Sigmoid colon (tissue), 7 donors: Measurements from ENCODE around the gene NFS1. TPM values are rescaled to one million over a fixed set of nuclear protein-coding genes. Genes with fewer than 3 reads are reported as not detected.
A peak's percentile ranks its signal among the peaks of the same experiment; 100 is the strongest.

Experiments
- DNase-seq: peaks from one replicate; pipeline ENCODE4 v3.0.0-alpha.2; 2019
- H3K27ac ChIP-seq, 4 donors: fragments of 200-600 bp; sonication (generic); one replicate each; pipeline ENCODE4 v1.5.1; 2016 to 2019; ENCODE audit warnings: mild to moderate bottlenecking in 1 of 4
- H3K27me3 ChIP-seq, 3 donors: fragments of 200-600 bp; sonication (generic); one replicate each; pipeline ENCODE4 v1.5.1; 2019; ENCODE audit warnings: mild to moderate bottlenecking in 1 of 3
- H3K36me3 ChIP-seq, 4 donors: fragments of 200-600 bp; sonication (generic); one replicate each; pipeline ENCODE4 v1.5.1; 2016 to 2019
- H3K4me1 ChIP-seq, 4 donors: fragments of 200-600 bp; sonication (generic); one replicate each; pipeline ENCODE4 v1.5.1; 2017 to 2019
- H3K4me3 ChIP-seq, 4 donors: fragments of 200-600 bp; sonication (generic); one replicate each; pipeline ENCODE4 v1.5.1; 2017 to 2019; ENCODE audit warnings: mild to moderate bottlenecking in 2 of 4, moderate library complexity in 1 of 4
- H3K9me3 ChIP-seq, 4 donors: fragments of 200-600 bp in 3 of 4; sonication (generic) in 3 of 4; one replicate each; pipeline versions ENCODE4 v1.5.1 to v1.6.1; 2013 to 2019
- EP300 ChIP-seq, 4 donors: sonication (generic); formaldehyde crosslinking; IDR thresholded peaks; one replicate each; pipeline ENCODE4 v1.6.1; 2017; ENCODE audit warnings: antibody characterized with exemption in 4 of 4
- POLR2A ChIP-seq, 2 donors: fragments of 450-650 bp; IDR thresholded peaks; one replicate each; pipeline ENCODE4 v1.6.1; 2016; ENCODE audit warnings: antibody characterized with exemption in 2 of 2, mild to moderate bottlenecking in 2 of 2, moderate library complexity in 2 of 2
- POLR2AphosphoS5 ChIP-seq, 4 donors: sonication (generic); formaldehyde crosslinking; IDR thresholded peaks; one replicate each; pipeline ENCODE4 v1.6.1; 2017; ENCODE audit warnings: antibody characterized with exemption in 4 of 4
- WGBS, 2 donors: extraction: QIAGEN DNeasy Blood & Tissue Kit; methylation state at CpG; one replicate each; pipeline ENCODE4 v1.1.7; 2013; 5-methylcytosine and 5-hydroxymethylcytosine counted together
- intact Hi-C: fragments of 100-400 bp; cut with DNase I; formaldehyde crosslinking; loops from one replicate; pipeline ENCODE4 v1.15.1; 2023
- polyA plus RNA-seq, 3 donors: library from polyadenylated mRNA; stranded (reverse); fragments of 200-250 nt; gene quantifications; one replicate each; pipeline ENCODE4 v1.2.3, GENCODE V29; 2013
- small RNA-seq, 3 donors: library from RNA; depleted of rRNA; stranded (forward); fragments of <200 nt; gene quantifications; one replicate each; pipeline ENCODE3, GENCODE V24; 2016
- total RNA-seq, 4 donors: library from RNA; depleted of rRNA; stranded (reverse); fragments of >200 nt; gene quantifications; one replicate each; pipeline ENCODE4 v1.1.0, GENCODE V29; 2016
- TF ChIP-seq, protein P1 (sequence below), 4 experiments: fragments of 450-650 bp in 3 of 4; fragments of 200-600 bp in 1 of 4; IDR thresholded peaks; one replicate each; pipeline ENCODE4 v1.5.1; 2016 to 2019; ENCODE audit warnings: antibody characterized with exemption in 4 of 4, mild to moderate bottlenecking in 3 of 4, moderate library complexity in 2 of 4
- donor health status: healthy with polysubstance abuse.
- donor health status: Bipolar disorder and iron deficiency.
- donor health status: healthy.

NFS1 gene
- total and polyA plus RNA-seq, 7 donors = 19.0 to 39.2 (median 29.8) TPM

- Histone ChIP-seq H3K27me3 (no peaks in the 10 kb centered on the region), H3K4me1 (peaks cover 0 to 43% (median 33%) of the 10 kb centered on the region in 4 donors), H3K27ac (peak overlapping the region; percentile 53 to 99 (median 88)), H3K4me3 (peak overlapping the region; percentile 34 to 56 (median 43)), H3K9me3 (no peaks in the 10 kb centered on the region), H3K36me3 (peaks cover 0 to 12% (median 0%) of the 10 kb centered on the region in 4 donors)
- WGBS, 2 donors = 4 to 5% methylated on average over 49 of the region's 49 CpGs
- peak; percentile 92 for DNase-seq
- intact Hi-C loops = loop anchor here (2.0 to 5.0 kb wide), 3 partner anchors 77 to 153 kb away; partner anchors contain the start of genes ERGIC3, NFS1, PHF20 and ROMO1
- TF ChIP-seq POLR2AphosphoS5 (IDR thresholded peaks at IDR 0.05) = peak; percentile 22 to 53 (median 45)
- TF ChIP-seq, protein P1, sequence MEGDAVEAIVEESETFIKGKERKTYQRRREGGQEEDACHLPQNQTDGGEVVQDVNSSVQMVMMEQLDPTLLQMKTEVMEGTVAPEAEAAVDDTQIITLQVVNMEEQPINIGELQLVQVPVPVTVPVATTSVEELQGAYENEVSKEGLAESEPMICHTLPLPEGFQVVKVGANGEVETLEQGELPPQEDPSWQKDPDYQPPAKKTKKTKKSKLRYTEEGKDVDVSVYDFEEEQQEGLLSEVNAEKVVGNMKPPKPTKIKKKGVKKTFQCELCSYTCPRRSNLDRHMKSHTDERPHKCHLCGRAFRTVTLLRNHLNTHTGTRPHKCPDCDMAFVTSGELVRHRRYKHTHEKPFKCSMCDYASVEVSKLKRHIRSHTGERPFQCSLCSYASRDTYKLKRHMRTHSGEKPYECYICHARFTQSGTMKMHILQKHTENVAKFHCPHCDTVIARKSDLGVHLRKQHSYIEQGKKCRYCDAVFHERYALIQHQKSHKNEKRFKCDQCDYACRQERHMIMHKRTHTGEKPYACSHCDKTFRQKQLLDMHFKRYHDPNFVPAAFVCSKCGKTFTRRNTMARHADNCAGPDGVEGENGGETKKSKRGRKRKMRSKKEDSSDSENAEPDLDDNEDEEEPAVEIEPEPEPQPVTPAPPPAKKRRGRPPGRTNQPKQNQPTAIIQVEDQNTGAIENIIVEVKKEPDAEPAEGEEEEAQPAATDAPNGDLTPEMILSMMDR (IDR thresholded peaks at IDR 0.05) = peak in 2 of 4 experiments; percentile 6 to 10
- TF ChIP-seq POLR2A (IDR thresholded peaks at IDR 0.05) = no peak
- no peak for TF ChIP-seq EP300 (IDR thresholded peaks at IDR 0.05)
Measured at GRCh38 chr20:35619196-35620095, 79.7 kb downstream of the NFS1 start.

DNA sequence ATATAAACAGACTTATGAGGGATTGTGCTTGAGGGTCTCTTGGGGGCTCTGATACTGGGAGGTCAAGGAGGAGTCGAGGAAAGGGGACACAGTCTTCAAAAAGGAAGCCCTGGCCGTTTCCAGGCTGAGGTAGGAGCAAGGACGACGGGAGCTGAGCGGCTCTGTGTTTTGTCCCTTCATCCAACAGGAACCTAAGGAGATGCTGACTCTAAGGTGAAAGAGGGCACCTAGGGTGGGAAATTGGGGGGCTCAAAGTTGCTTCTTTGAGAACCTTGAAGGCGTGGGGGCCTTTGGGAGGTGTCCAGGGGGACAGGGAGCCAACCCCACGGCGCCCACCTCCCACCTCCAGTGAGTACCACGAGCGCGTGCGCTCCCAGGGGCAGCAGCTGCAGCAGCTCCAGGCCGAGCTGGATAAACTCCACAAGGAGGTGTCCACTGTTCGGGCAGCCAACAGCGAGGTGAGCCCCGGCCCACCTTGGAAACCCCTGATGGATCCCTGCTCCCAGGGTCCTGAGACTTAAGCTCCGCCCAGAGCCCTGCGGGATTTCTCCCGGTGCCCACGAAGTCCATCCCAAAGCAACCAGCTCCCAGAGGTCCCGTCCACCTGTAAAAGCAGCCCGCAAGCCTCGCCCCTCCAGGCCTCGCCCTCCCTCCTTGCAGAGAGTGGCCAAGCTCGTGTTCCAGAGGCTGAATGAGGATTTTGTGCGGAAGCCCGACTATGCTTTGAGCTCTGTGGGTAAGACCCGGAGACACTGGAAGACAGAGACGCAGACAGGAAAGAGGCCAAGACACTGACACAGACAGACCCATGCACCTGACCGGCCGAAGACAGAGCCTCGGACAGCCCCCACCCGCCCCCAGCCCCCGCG lies 80.7 kb downstream of the NFS1 start:
- 5 to 9% methylated on average over 35 of the region's 35 CpGs for WGBS, 2 donors
- H3K4me1 ChIP-seq = peaks cover 0 to 43% (median 33%) of the 10 kb centered on the region in 4 donors
- no peaks in the 10 kb centered on the region for H3K9me3 ChIP-seq
- peak overlapping the region; percentile 34 to 56 (median 43) for H3K4me3 ChIP-seq
- TF ChIP-seq, protein P1 (IDR thresholded peaks at IDR 0.05) = no peak
- TF ChIP-seq POLR2A (IDR thresholded peaks at IDR 0.05) (no peak), EP300 (IDR thresholded peaks at IDR 0.05) (no peak), POLR2AphosphoS5 (IDR thresholded peaks at IDR 0.05) (no peak)
- peaks cover 0 to 11% (median 0%) of the 10 kb centered on the region in 4 donors for H3K36me3 ChIP-seq
- intact Hi-C loops = loop anchor here (2.0 to 5.0 kb wide), 3 partner anchors 76 to 154 kb away; partner anchors contain the start of genes ERGIC3, NFS1, PHF20 and ROMO1
- DNase-seq = peak; percentile 72
- H3K27ac ChIP-seq = peak overlapping the region; percentile 53 to 99 (median 88)
- H3K27me3 ChIP-seq = no peaks in the 10 kb centered on the region

Small RNAs within 50 kb of the gene (small RNA-seq; reads per million reads assigned to genes)
- gene RNU6-759P = 0 reads per million in 3 donors

Other genes starting within 250 kb of the NFS1 start
- 10 to 100 TPM; 12.8 to 35.2 (median 16.5) TPM for gene CEP250, start 243.8 kb downstream of the NFS1 start, total RNA-seq
- 10 to 100 TPM in 1 of 3 donors, 1 to 10 TPM in 2; 6.6 to 20.7 (median 9.7) TPM for gene CEP250, start 243.8 kb downstream of the NFS1 start, polyA plus RNA-seq
- not detected for gene C20orf173, start 169.7 kb downstream of the NFS1 start, total RNA-seq
- gene C20orf173, start 169.7 kb downstream of the NFS1 start, polyA plus RNA-seq = not detected
- gene ERGIC3, start 157.3 kb downstream of the NFS1 start, total RNA-seq = 100 to 1,000 TPM; 141 to 230 (median 195) TPM
- 100 to 1,000 TPM; 113 to 200 (median 184) TPM for gene ERGIC3, start 157.3 kb downstream of the NFS1 start, polyA plus RNA-seq
- gene SPAG4, start 83.5 kb downstream of the NFS1 start, total RNA-seq = 10 to 100 TPM in 1 of 4 donors, 1 to 10 TPM in 3; 3.3 to 10.5 (median 4.6) TPM
- gene SPAG4, start 83.5 kb downstream of the NFS1 start, polyA plus RNA-seq = 1 to 10 TPM in 2 of 3 donors, not detected in 1; 4.1 to 4.2 TPM
- 100 to 1,000 TPM in 2 of 4 donors, 10 to 100 TPM in 2; 56.5 to 156 (median 90.1) TPM for gene CPNE1, start 34.5 kb downstream of the NFS1 start, total RNA-seq
- gene CPNE1, start 34.5 kb downstream of the NFS1 start, polyA plus RNA-seq = 100 to 1,000 TPM in 1 of 3 donors, 10 to 100 TPM in 2; 71.5 to 118 (median 76.8) TPM
- 10 to 100 TPM; 24.6 to 26.4 (median 25.7) TPM for gene RBM12, start 34.5 kb downstream of the NFS1 start, total RNA-seq
- 10 to 100 TPM; 10.2 to 23.1 (median 12.0) TPM for gene RBM12, start 34.5 kb downstream of the NFS1 start, polyA plus RNA-seq
- 100 to 1,000 TPM; 206 to 512 (median 398) TPM for gene ROMO1, start 53 bp upstream of the NFS1 start, total RNA-seq
- gene ROMO1, start 53 bp upstream of the NFS1 start, polyA plus RNA-seq = 100 to 1,000 TPM; 332 to 621 (median 592) TPM
- 100 to 1,000 TPM; 281 to 408 (median 296) TPM for gene RBM39, start 42.9 kb upstream of the NFS1 start, total RNA-seq
- gene RBM39, start 42.9 kb upstream of the NFS1 start, polyA plus RNA-seq = 100 to 1,000 TPM in 1 of 3 donors, 10 to 100 TPM in 2; 68.2 to 166 (median 94.9) TPM
- 10 to 100 TPM; 41.0 to 49.7 (median 45.5) TPM for gene PHF20, start 72.7 kb upstream of the NFS1 start, total RNA-seq
- 10 to 100 TPM; 10.8 to 25.6 (median 17.6) TPM for gene PHF20, start 72.7 kb upstream of the NFS1 start, polyA plus RNA-seq